HG02763 (cell line): Measurements from ENCODE around the gene SYCE1L.

Experiments
- ATAC-seq: cut with Tn5 transposase; IDR thresholded peaks from one replicate; pipeline ENCODE4 v1.9.1; 2021; ENCODE audit warnings: mild to moderate bottlenecking, moderate library complexity; ENCODE audit not compliant: unreplicated experiment

SYCE1L gene

GRCh38 chr16:77195411-77195810, 3.8 kb upstream of the SYCE1L start:
- no peak for ATAC-seq

GRCh38 chr16:77197747-77198146, 1.5 kb upstream of the SYCE1L start:
- ATAC-seq: no peak

GRCh38 chr16:77206533-77206932, 7.3 kb downstream of the SYCE1L start:
- no peak for ATAC-seq

- ATAC-seq: no peak
These were observed 7.8 kb downstream of the SYCE1L start for GRCh38 chr16:77207030-77207429.

- no peak for ATAC-seq
These were observed 9.2 kb downstream of the SYCE1L start for GRCh38 chr16:77208382-77208781.

- peak; percentile 70 for ATAC-seq
These were observed 12.9 kb downstream of the SYCE1L start for GRCh38 chr16:77211880-77212740.

- ATAC-seq: peak; percentile 44
These were observed 13.7 kb downstream of the SYCE1L start for GRCh38 chr16:77212741-77213541.

- ATAC-seq: no peak
These were observed 14.4 kb downstream of the SYCE1L start for GRCh38 chr16:77213542-77214106.

- no peak for ATAC-seq
These were observed 15.4 kb downstream of the SYCE1L start for GRCh38 chr16:77214411-77215138.

- no peak for ATAC-seq
These were observed 20.2 kb downstream of the SYCE1L start for GRCh38 chr16:77219437-77219836.

GRCh38 chr16:77220427-77220826, 21.2 kb downstream of the SYCE1L start:
- peak; percentile 61 for ATAC-seq

GRCh38 chr16:77221482-77221881, 22.3 kb downstream of the SYCE1L start:
- no peak for ATAC-seq

GRCh38 chr16:77223184-77223583, 24.0 kb downstream of the SYCE1L start:
- no peak for ATAC-seq

- no peak for ATAC-seq
These were observed 26.0 kb downstream of the SYCE1L start for GRCh38 chr16:77225182-77225581.

- ATAC-seq: peak; percentile 65
These were observed 28.5 kb downstream of the SYCE1L start for GRCh38 chr16:77227745-77228144.

- ATAC-seq: no peak
These were observed 31.8 kb downstream of the SYCE1L start for GRCh38 chr16:77231047-77231446.

GRCh38 chr16:77233799-77234519, 34.8 kb downstream of the SYCE1L start:
- ATAC-seq: no peak

GRCh38 chr16:77234611-77235010, 35.4 kb downstream of the SYCE1L start:
- ATAC-seq: no peak

GRCh38 chr16:77236063-77236511, 36.9 kb downstream of the SYCE1L start:
- ATAC-seq: peak; percentile 99

GRCh38 chr16:77238593-77238992, 39.4 kb downstream of the SYCE1L start:
- no peak for ATAC-seq
